AG08395 (cell line): Measurements from ENCODE around the gene SLC35E1.
"Not testable (repeated sequence)": the region's sequence is repeated elsewhere in the genome, so short reads cannot be mapped to it uniquely, and the experiment has no call there.

ENCODE experiments used
- DNase-seq: peaks from one replicate; pipeline ENCODE4 v3.0.0; 2012; ENCODE audit warnings: mixed read lengths, low spot score

Gene SLC35E1

DNA sequence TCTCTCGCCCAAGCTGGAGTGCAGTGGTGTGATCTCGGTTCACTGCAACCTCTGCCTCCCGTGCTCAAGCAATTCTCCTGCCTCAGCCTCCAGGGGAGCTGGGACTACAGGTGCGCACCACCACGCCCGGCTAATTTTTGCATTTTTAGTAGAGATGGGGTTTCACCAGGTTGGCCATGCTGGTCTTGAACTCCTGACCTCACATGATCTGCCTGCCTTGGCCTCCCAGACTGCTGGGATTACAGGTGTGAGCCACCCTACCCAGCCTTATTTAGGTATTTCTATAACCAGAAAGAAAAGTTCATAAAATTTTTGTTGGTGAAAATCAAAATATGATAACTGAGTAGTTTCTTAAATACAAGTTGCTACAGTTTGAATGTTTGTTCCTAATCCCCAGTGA lies 28.5 kb downstream of the SLC35E1 start:
- not testable (repeated sequence) for DNase-seq

DNA sequence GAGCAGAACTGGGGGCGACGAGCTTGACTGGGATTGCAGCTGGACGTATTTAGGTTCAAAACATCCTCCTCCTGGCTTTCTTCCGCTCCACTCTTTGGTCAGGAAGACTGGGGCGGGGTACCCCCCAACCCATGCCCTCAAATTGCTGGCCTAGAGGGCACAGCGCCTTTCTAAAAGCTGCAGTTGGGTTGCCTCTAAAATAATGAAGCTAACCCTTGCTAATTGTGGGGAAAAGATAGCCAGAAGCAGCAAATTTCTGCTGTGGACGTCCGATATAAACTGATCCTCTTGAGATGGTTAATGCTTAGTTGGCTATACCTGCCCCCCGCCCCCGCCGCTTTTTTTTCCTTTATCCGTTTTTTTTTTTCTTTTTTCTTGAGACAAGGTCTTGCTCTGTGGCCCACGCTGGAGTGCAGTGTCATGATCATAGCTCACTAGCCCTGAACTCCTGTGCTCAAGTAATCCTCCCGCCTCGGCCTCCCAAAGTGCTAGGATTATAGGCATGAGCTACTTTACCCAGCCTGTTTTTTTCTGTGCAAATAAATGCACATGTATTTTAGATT lies 29.2 kb downstream of the SLC35E1 start:
- DNase-seq, result no peak

DNA sequence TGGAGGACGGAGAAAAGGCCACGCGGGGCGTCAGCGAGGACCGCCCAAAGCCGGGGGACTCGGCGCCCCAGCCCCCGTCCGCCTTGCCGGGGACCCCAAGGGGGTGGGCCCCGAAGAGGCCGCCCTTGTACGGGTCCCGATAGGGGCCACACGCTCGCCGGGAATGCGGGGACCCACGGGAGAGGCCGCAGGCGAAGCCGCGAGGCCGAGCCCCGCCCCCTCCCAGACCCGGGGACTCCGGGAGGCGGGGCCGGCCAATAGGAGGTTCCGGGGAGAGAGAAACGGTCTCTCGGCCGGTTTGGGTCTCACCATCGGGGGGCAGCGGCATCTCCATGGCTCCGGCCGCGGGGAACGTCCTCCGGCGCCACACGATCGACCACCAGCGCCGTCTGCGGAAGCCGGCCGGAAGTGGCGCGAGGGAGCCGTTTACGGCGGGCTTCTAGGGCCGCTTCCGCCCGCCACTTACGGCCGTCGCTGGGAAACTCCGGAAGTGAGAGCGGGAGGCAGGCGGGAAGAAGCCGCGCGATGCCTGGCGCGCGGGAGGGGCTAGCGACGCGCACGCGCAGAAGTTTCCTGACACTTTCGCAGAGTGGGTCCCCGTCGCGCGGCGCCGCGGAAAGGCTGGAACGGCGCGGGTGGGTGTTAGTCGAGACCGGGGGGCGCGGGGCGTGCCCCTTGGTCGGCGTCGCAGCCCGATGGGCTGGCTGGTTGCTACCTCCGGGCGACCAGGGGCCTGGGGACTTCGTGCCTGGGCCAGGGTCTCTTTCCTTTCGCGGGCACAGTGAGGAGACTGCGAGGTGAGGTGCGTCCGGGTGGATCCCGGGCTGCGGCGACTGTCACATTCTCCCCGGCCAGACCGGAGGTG lies 29.9 kb downstream of the SLC35E1 start, which contains the start of gene CHERP:
TSS of gene CHERP (minus strand) at position 393 of the 865 bp plus-strand sequence. CDS start at position 334, 59 bp downstream.
- peak; percentile 98 for DNase-seq

DNA sequence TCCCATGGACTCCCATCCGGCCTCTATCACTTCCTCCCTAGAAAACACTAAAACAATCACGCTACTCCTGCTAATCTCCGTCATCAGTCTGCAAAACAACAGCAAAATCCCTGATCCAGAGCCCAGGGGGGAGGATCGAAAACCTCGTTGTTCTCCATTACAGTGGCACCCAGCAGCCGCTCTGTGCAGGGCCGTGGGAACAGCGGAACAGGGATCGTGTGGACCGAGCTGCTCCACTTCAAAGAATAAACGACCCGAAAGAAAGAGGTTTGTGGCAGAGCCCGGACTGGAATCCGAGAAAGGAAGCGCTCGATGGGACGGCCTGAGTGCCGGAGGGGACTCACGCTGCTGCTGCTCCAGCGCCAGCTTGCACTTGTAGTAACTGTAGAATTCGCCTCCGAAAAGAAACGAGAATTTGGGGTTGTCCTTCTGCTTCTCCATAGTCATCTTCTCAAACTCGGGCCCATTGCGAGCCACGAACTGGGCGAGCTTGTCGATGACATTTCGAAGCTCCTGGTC lies 30.6 kb downstream of the SLC35E1 start:
- peak; percentile 11 for DNase-seq

DNA sequence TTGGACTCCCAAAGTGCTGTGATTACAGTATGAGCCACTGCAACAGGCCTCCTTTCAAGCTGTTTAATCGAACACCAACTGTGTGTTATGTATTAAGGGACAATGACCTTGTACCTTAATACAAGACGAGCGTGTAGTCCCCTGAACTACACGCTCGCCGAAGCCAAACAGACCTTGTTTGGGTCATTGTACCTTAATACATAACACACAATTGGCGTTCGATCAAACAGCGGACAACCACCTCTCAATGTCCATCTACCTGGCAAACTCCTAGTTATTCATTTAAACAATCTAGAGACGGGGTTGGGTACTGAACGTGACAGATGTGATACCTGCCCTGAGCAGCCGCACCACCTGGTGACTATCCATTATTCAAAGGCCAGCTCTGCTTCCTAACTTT lies 31.3 kb downstream of the SLC35E1 start:
- DNase-seq, result no peak

DNA sequence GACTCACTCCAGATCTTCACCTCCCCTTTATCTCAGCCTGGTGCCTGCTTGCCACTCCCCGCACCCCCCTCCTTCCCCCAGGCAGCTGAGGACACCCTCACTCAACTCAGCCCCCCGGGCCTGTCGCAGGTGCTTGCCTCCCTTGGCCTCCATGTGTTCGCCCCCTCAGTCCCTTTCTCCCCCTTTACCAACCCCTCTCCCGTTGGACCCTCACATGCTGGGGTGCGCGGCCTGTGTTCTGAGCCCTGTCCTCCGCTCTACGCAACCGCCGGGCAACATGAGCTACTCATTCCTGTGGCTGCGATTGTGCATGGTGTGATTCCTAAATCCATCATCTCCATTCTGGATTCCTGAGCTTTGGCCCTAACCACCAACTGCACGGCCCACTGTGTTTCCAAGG lies 35.1 kb downstream of the SLC35E1 start:
- no peak for DNase-seq

DNA sequence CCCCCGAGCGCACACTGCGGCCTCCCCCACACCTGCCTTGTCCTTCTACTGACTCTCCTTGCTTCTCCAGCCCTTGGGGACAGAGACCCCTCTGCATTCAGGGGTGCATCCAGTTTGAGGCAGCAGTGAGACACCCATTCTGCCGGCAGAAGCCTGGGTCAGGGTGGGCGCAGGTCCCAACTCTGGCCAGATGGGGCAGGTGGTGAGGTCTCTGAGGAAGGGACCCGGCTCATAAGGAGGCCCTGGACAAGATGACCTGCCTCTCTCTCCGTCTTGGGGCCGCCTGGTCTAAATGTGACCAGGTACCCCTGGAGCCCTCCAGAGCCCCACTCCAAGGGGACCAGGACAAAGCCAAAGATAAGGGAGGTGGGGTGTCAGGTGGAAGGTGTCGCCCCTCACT lies 36.1 kb downstream of the SLC35E1 start:
- no peak for DNase-seq

DNA sequence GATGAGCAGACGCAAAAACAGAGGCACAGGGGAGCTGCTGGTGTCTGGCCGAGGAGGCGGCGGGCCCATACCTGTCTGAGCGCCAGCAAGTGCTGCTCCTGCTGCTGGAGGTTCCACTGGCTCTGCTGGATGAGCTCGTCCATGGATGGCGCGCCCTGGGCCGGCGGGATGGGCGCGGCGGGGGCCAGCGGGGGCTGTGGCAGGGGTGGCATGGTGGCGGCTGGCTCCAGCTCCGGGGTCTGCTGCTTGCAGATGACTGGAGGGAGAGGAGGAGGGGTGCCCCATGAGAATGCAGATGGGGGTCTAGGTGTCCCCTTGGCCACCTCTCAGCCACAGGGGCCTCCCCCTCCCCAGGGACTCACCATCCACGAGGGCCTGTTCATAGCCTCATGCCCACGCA lies 36.8 kb downstream of the SLC35E1 start:
- no peak for DNase-seq

DNA sequence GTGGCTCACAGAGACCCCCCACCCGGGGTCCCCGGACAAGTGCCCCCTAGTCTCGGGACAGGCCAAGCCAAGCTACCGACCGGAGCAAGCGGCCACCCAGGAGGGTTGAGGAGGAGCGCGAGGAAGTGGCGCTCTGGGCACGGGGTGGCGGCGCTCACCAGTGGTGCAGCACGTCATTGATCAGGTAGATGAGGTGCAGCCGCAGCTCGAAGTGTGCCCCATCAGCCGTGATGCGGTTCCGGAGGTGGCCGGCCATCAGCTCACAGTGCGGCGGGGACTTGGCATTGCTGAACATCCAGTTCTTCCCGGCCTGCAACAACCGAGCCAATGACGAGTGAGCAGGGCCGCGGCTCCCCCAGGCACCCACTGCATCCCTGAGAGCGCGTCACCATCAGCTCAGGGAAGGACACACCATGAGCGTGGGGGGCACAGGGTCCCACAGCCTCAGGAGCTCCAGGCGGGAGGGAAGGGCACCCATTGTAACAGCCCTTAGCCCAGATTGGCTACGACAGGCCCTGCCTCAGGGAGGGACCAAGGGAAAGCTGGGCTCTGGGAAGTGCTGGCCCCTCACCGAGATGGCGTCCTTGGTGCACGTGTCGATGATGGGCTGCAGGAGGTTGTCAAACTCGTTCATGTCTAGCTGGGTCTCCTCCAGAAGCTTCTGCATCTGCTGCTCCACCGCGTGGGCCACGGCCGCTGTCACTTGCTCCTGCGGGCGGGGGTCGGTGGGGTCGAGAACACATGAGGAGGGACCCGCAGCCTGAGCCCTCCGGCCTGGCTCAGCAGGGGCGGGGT lies 39.6 kb downstream of the SLC35E1 start:
- DNase-seq, result no peak

DNA sequence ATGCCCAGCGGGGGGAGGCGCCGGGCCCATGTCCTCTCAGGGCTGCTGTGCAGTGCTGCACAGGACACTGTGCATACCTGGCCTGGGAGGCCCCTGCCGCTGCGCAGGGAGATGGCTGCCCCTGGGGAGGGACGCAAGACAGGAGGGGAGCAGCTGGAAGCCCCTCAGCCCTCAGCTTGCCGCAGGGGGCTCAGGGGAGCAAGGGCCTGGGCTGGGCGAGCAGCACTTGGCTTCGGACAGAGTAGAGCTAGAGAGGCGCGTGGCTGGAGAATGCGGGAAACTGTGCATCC lies 40.9 kb downstream of the SLC35E1 start:
- no peak for DNase-seq

DNA sequence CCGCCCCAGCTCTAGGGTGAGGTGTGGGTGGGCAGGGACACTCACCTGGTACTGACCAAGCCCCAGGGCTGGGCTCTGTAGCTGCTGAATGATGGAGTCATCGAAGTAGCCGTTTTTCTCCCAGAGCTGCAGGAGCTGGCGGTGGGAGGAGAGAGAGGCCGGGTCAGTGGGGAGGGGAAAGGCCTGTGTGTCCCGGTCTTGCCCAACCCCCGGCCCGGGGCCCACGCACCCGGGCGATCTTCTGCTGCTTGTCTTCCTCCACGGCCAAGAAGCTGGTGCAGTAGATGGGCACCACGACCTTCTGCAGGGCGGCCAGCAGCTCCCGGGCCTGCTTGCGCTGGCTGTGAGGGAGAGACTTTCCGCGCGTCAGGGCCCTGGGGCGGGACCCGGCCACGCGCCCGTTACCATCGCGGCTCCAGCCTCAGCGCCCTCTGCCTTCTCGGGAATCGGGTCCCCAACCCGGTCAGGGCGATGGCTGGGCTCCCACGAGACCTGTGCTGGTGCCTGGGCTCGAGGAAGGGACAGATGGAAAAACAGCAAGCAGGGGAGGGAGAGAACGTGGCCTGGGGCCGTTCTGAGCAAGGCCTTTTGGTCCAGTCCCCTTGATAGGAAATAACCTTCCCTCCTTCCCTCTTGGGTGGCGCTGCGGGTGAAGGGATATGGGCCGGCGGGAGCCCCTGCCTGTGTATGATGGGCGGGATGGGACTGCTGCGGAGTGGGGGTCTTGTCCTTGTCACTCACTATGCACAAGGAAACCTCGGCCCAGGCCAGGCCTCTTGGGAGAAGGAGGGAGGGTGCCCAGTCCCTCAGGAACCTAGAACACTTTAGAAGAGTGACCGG lies 41.5 kb downstream of the SLC35E1 start:
- DNase-seq, result no peak

DNA sequence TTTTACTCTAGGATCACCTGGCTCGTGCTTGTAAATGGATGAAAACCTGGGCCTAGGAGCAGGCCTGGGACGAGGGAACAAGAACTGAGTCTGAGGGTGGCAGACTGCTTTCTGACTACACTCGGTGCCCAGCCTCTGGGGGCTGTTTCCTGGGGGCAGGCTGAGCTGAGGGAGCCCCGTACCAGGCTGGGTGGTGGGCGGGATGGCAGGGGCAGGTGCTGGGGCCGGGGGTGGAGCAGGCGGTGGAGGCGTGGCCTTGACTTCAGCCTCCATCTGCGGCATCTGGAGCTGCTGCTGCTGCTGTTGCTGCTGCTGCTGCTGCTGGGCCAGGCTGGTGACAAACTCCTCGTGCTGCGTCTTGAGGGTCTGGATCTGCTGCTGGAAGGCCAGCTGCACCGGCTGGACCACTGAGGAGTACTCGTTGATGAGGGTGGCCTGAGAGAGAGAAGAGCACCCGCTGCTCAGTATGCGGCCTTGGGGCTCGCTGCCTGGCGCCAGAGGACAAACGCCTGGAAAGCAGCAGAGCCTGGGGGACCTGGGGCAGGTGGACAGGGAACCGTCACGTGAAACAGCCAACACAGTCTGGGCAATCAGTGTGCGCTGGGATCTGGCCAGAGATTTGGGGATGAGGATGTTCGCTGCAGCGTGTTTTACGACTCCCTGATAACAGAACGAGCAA lies 42.6 kb downstream of the SLC35E1 start:
- no peak for DNase-seq

DNA sequence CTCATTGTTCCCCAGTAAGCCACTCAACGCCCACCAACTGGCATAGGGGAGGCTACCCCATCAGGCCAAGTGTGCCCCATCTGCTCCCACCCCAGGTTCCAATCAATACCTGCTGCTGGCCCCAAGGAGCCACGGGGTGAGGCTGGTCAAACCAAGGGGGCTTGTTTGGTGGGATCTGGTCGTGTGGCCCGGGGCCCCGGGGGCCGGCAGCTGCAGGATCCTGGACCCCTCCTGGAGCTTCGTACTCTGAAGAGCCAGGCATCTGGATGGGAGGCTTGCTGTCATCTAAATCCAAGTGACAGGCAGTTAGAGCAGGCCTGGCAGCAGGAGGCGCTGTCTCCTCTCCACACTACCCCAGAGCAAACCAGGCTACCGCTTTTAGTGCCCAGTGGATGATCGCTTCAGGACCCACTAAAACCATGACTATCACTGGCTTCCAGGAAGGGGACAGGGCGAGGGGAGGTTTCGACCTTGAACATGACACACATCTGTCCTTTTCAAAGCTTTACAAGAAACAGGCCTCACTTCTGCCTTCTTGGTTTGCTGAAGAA lies 44.2 kb downstream of the SLC35E1 start:
- no peak for DNase-seq

DNA sequence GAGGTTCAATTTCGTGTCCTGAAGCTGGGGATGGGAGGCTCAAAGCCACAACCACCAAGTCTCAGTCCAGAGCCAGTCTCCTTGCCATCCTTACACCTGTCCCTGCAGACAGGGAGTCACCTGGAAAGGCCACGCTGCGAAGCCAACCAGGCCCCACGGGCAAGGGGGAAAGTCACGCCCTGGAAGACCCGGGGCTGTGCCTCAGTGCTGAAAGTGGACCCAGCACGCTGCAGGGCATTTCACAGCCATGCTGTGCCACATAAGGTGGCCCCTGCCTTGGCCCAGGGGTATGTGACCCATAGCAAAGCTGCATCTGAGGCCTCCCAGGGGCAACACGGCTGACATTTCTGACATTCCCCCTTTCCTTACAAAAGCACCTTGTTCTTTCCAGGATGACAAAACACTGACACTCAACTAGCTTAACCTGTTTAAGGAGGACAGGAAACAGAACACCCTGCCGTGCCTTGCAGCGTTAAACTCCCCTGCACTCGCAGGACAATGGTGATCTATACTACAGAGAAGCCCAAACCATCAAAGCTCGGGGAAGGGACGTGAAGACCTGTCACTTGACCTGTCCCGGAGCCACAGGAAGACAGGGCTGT lies 44.8 kb downstream of the SLC35E1 start:
- DNase-seq, result no peak

DNA sequence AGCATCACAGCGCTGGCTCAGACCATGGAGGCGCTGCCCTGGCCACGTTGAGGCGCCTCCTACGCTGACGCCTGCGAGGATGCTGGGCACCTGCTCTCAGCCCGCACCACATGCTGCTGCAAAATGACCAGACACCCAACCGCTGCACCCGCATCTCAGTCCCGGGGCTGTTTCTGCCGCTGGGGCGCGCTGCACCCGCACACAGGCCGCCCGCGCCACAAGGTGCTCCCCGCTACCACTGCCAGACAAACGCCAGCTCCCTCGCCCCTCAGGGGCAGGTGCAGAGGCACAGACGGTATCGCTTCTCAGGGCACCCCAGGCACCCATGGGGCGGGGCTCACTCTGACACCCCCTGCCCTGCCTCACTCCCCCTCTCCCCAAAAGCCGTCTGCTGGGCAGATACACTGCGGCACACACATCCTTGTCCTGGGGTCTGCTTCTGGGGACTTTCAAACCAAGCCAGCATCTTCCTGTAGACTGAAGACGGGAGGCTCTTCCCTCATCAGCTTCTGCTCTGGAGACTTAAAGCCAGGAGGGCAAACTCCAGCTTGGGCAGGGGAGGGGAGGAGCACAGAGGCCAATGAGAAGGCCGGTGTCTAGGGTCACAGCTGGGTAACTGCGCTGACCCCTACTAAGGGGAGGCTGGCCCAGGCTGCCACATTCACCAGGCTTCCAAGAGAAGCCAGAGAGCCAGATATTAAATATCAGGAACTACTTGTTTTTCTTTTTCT lies 46.3 kb downstream of the SLC35E1 start:
- no peak for DNase-seq

DNA sequence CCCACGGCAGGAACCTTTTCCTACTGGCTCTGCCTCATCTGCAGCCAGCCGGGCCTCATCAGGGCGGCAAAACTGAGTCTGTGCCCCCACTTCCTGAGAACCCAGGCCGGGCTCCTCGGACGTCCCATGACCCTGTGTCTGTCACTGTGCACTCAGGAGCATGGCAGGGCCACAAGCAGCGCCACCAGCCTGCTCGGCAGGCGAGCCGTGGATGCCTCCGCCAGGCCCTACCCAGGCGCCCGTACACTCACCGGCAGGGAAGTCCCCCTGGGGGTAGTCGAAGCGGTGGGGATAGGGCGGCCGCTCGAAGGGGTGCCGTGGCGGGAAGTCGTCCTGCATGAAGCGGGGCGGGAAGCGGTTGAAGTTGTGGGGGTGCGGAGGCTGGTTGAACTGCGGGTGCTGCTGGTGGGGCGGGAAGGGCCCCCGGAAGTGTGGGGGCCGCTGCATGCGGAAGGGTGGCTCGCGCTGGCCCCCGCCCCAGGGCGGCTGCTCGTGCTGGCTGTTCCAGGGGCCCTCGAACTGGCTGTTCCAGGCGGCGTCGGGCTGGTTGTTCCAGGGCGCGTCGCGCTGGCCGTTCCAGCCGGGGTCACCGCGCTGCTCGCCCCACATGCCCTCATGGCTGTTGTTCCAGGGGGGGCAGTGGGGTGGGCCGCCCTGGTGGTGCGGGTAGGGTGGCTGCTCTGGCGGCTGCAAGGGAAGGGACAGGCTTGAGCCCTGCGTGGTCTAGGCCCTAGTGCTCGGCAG lies 47.1 kb downstream of the SLC35E1 start:
- no peak for DNase-seq

DNA sequence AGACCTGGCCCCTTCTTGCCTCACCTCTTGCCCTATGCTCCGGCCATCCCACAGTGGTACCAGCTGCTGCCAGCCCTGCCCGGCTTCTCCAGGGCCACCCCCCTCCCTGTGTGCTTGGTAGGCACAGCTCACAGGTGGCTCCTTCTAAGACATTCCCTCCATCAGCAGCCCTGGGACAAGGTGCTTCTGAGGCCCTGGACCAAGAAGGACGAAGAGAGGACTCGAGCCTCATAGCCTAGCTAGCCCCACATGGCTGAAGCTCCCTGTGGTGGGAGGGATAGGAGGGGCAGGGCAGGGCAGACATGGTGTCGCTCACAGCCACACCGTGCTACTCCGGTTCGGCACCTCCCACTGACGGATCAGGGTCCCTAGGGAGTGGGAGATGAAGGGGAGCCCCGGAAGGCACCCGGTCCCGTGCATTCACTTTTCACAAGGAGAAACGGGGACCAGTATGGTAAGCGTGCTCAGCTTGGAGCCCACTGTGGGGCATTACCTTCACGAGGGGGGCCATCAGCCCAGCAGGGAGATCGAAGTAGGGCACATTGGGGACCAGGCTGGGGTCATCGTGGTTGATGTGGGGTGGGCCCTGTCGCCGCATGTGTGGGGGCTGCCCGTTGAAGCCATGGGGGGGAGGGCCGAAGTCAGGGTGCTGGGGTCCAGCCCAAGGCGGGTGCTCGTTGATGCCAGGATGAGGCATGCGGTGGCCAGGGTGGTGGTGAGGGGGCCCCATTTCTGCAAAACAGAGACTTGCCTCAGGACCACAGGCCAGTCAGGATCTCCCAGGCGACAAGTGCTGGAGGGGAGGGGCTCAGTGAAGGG lies 49.4 kb downstream of the SLC35E1 start:
- no peak for DNase-seq

DNA sequence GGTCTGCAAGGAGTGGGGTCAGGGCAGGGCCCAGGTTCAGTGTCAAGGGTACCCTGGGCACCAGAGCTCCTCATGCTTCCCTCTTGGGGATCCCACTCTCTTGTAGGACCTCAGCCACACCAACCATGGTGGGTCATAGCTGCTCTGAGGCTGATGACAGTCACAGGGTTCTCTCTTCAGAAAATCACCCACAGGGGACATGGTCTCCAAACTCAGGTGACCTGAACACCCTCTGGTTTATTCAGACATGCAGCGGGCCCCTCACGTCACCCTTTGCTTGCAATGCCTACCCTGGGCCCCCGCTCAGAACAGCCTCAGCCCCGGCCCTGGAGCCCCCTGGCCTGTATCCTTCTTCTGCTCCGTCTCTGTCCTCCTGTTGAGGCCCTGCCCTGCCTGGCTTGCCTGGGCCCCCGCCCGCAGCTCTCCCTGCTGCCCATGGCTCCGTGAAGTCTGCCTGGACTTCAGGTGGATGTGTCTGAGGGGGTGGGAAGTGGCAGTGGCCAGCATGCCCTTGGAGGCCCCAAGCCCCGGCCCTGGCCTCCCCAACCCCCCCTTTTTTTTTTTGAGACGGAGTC lies 50.4 kb downstream of the SLC35E1 start:
- DNase-seq, result no peak
